Measurements from ENCODE around the gene SLC45A3. TPM values are rescaled to one million over a fixed set of nuclear protein-coding genes. Genes with fewer than 3 reads are reported as not detected.

The SLC45A3 gene
- total RNA-seq, 1 experiment from 2014 or later, result 12.3 TPM

DNA sequence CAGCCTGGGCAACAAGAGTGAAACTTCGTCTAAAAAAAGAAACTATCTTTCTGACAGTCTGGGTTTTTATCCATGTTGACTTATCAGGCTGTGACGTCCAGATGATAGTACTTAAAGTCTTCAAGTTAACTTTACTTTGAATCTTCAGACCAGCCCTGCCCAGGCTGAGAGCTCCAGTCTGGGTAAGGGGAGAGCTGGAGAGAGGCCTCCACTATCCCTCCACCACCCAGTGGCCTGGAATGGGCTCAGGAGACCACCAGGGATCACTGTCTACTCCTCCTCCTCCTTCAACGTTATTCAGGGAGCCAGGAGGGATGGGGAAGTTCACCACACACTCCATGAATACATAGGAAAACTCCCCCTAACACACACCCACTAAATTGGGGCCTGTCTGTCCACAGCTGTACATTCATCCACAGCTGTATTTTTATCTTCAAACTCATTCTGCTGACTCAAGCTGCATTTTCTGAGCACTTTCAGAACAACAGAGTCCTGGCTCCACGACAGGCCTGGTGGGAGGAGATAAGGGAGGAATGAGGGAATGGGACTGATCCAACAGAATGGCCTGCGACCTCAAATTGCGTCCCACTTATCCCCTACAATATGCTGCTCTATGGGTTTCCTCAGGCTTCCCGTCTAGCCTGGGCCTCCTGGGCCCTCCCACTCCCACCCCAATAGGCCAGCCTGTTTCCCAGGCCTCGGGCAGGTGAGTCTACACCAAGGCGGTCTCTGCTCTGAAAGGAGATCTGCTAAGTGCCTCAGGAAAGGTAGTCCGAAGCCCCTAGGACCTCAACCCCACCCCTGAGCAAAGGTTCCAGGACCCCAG, 1.8 kb downstream of the SLC45A3 start:
- Histone ChIP-seq H3K36me3 (ENCODE audit: control insufficient read depth in 1 of 2, insufficient read depth in 2 of 2, low read length in 2 of 2) (no peaks in the 10 kb centered on the region), H3K4me1 (ENCODE audit: control insufficient read depth in 1 of 2, insufficient read depth in 2 of 2, low read length in 2 of 2) (peaks cover 16 to 28% of the 10 kb centered on the region in 2 experiments), H3K27me3 (ENCODE audit: insufficient read depth, low read length) (no peaks in the 10 kb centered on the region), H2AFZ (ENCODE audit: low read depth, low read length, poor library complexity, severe bottlenecking) (no peak overlapping the region), H4K20me1 (ENCODE audit: insufficient read depth) (no peaks in the 10 kb centered on the region), H3K4me2 (ENCODE audit: low read length) (peak overlapping the region; percentile 96), H3K9ac (ENCODE audit: low read length) (peak overlapping the region; percentile 72), H3K9me3 (ENCODE audit: control insufficient read depth in 1 of 2, insufficient read depth in 1 of 2, low read depth in 1 of 2, low read length in 2 of 2) (no peaks in the 10 kb centered on the region), H3K4me3 (replicated peaks in 1 of 2; ENCODE audit: low read depth in 1 of 2, low read length in 2 of 2) (peak overlapping the region; percentile 64 to 78), H3K9me2 (ENCODE audit: insufficient read depth) (no peaks in the 10 kb centered on the region), H3K79me2 (ENCODE audit: insufficient read depth, low read length) (peaks cover 13% of the 10 kb centered on the region; the same call in 1 of the 2 replicates), H3K27ac (ENCODE audit: low read depth, low read length) (peak overlapping the region; percentile 86; the same call in 1 of the 2 replicates)
- no TSS peak for BruUV-seq (replicated peaks)
- TF ChIP-seq CBX3 (IDR thresholded peaks at IDR 0.05; ENCODE audit: low read depth), result no peak
- no peak for TF ChIP-seq EGR1 (IDR thresholded peaks at IDR 0.05; ENCODE audit: low read depth)
- TF ChIP-seq EZH2 (IDR thresholded peaks at IDR 0.05), result no peak
- no peak for TF ChIP-seq ZFX (IDR thresholded peaks at IDR 0.05)
- TF ChIP-seq JUND (IDR thresholded peaks at IDR 0.05), result no peak
- no peak for TF ChIP-seq SRF (IDR thresholded peaks at IDR 0.05; ENCODE audit: low read depth)
- TF ChIP-seq, protein P1, sequence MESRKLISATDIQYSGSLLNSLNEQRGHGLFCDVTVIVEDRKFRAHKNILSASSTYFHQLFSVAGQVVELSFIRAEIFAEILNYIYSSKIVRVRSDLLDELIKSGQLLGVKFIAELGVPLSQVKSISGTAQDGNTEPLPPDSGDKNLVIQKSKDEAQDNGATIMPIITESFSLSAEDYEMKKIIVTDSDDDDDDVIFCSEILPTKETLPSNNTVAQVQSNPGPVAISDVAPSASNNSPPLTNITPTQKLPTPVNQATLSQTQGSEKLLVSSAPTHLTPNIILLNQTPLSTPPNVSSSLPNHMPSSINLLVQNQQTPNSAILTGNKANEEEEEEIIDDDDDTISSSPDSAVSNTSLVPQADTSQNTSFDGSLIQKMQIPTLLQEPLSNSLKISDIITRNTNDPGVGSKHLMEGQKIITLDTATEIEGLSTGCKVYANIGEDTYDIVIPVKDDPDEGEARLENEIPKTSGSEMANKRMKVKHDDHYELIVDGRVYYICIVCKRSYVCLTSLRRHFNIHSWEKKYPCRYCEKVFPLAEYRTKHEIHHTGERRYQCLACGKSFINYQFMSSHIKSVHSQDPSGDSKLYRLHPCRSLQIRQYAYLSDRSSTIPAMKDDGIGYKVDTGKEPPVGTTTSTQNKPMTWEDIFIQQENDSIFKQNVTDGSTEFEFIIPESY (IDR thresholded peaks at IDR 0.05; ENCODE audit: extremely low read depth, insufficient replicate concordance, low read length), result no peak
- TF ChIP-seq SP1 (IDR thresholded peaks at IDR 0.05; ENCODE audit: low read depth), result no peak
- TF ChIP-seq RAD21 (IDR thresholded peaks at IDR 0.05; ENCODE audit: low read depth), result no peak
- POLR2A ChIA-PET, result no interaction called here
- DNase-seq (ENCODE audit: low read depth, low spot score), result no peak
- ATAC-seq, result no peak
- RAD21 ChIA-PET (ENCODE audit: low non-redundant PET in 1 of 2, low total read pairs in 2 of 2, uncharacterized antibody in 2 of 2, unreplicated experiment in 2 of 2), result interaction anchor here in 1 of 2 experiments (0.5 kb wide), 1 partner anchor 24 kb away, joined by 3 read pairs; no protein-coding TSS in a partner anchor
- intact Hi-C loops (cut with micrococcal nuclease), result no loop called here
- CTCF ChIA-PET, result interaction anchor here (1.0 to 2.4 kb wide), 4 partner anchors 9 to 33 kb away, joined by 4 to 12 read pairs (median 6); no protein-coding TSS in a partner anchor
